Measurements from ENCODE around the gene CAPN9. TPM values are rescaled to one million over a fixed set of nuclear protein-coding genes. Genes with fewer than 3 reads are reported as not detected.
A peak's percentile ranks its signal among the peaks of the same experiment; 100 is the strongest.

CAPN9 gene
- total and polyA plus RNA-seq, 8 donors = 0.84 to 5.0 (median 1.7) TPM

- no peaks in the 10 kb centered on the region for H3K36me3 ChIP-seq
- TF ChIP-seq, protein P1, sequence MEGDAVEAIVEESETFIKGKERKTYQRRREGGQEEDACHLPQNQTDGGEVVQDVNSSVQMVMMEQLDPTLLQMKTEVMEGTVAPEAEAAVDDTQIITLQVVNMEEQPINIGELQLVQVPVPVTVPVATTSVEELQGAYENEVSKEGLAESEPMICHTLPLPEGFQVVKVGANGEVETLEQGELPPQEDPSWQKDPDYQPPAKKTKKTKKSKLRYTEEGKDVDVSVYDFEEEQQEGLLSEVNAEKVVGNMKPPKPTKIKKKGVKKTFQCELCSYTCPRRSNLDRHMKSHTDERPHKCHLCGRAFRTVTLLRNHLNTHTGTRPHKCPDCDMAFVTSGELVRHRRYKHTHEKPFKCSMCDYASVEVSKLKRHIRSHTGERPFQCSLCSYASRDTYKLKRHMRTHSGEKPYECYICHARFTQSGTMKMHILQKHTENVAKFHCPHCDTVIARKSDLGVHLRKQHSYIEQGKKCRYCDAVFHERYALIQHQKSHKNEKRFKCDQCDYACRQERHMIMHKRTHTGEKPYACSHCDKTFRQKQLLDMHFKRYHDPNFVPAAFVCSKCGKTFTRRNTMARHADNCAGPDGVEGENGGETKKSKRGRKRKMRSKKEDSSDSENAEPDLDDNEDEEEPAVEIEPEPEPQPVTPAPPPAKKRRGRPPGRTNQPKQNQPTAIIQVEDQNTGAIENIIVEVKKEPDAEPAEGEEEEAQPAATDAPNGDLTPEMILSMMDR (IDR thresholded peaks at IDR 0.05) = no peak
- peak; percentile 34 for ATAC-seq
- peaks cover 0 to 14% of the 10 kb centered on the region in 2 donors for H3K4me1 ChIP-seq
- peak in 1 of 4 donors; percentile 58 for DNase-seq
- peaks cover 0 to 4% of the 10 kb centered on the region in 2 donors for H3K27me3 ChIP-seq
- no peaks in the 10 kb centered on the region for H3K9me3 ChIP-seq
- no peak overlapping the region for H3K27ac ChIP-seq
- intact Hi-C loops (cut with DNase I) = no loop called here
- no peak overlapping the region for H3K4me3 ChIP-seq
Measured at GRCh38 chr1:230754796-230755195, 7.6 kb downstream of the CAPN9 start.

DNA sequence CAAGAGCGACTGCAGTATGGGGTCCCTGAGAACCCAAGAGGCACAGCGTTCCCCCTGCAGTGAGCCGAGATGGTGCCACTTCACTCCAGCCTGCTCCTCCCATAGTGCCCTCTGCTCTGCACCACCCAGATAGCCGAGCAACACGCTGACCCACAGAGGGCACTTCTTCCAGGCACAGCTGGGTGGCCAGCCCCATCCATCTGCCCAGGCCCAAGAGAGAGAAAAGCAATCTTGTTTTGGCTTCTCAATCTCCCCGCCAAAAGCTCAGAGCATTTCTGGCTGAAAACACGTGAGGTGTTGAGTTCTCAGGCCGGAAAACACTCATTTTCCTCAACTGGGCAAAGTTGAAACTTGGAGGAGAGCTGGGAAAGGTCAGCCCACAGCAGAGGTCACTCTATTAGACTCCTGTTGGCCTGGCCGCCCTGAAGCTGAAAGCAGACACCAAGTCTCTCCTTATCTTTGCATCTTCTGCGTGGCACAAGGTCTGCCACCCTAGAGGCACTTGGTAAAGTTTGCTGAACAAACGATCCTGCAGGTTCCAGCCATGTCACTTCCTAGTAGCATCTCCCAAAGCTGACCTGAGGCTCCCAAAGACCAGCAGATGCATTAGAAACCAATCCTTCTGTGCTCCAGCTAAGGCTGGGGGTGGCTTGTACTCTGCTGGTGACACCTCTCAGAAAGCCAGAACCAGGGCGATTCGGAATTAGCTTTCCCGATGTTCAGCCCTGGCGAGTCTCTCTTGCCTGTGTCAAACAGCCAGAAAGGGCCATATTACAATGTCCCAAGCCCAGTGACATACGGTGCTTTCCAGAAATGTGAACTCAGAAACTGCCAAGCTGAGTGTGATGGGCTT is 10.9 kb downstream of the CAPN9 start:
- H3K36me3 ChIP-seq = no peaks in the 10 kb centered on the region
- peaks cover 0 to 8% of the 10 kb centered on the region in 2 donors for H3K4me1 ChIP-seq
- ATAC-seq = no peak
- DNase-seq = no peak
- no peak overlapping the region for H3K4me3 ChIP-seq
- TF ChIP-seq, protein P1 (IDR thresholded peaks at IDR 0.05) = no peak
- intact Hi-C loops (cut with DNase I) = no loop called here
- no peak overlapping the region for H3K27ac ChIP-seq
- no peaks in the 10 kb centered on the region for H3K9me3 ChIP-seq
- H3K27me3 ChIP-seq = peaks cover 0 to 4% of the 10 kb centered on the region in 2 donors

- Histone ChIP-seq H3K4me3 (no peak overlapping the region), H3K27me3 (peaks cover 0 to 4% of the 10 kb centered on the region in 2 donors), H3K9me3 (no peaks in the 10 kb centered on the region), H3K4me1 (peaks cover 0 to under 1% of the 10 kb centered on the region in 2 donors), H3K27ac (no peak overlapping the region), H3K36me3 (no peaks in the 10 kb centered on the region)
- TF ChIP-seq, protein P1 (IDR thresholded peaks at IDR 0.05) = no peak
- ATAC-seq = no peak
- DNase-seq = peak in 1 of 4 donors; percentile 36
- intact Hi-C loops (cut with DNase I) = no loop called here
Measured at GRCh38 chr1:230758709-230759368, 11.7 kb downstream of the CAPN9 start.

DNA sequence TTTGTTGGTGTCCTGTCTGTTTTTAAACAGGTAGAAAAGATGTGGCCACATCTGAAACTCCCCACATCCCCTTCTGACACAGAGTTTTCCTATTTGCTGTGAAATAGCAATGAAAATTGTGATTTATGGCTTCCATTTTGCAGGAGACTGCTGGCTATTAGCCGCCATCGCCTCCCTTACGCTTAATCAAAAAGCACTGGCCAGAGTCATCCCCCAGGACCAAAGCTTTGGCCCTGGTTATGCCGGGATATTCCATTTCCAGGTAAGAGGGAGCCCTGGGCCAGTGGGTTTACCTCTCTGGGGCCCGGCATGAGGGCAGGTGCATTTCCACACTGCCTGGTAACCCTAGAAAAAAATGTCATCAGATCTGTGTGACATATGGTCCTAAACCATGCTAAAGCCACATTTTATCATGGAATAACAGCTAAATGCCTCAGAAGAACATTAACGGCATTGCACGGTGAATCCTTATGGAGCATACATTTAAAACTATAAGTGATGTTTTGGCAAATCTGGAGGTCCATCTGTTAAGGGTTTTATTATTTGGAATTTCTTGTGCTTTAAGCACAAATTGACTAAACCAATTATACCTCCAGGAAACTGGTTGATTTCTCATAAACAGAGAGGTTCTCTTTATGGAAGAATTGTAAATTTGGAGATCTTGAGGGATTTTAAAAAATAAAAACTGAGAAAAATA is 12.3 kb downstream of the CAPN9 start:
- Histone ChIP-seq H3K9me3 (peaks cover 0 to 2% of the 10 kb centered on the region in 2 donors), H3K4me1 (no peaks in the 10 kb centered on the region), H3K36me3 (no peaks in the 10 kb centered on the region), H3K27me3 (peaks cover 0 to 4% of the 10 kb centered on the region in 2 donors), H3K27ac (no peak overlapping the region), H3K4me3 (no peak overlapping the region)
- ATAC-seq (no peak), DNase-seq (no peak)
- intact Hi-C loops (cut with DNase I) = no loop called here
- TF ChIP-seq, protein P1 (IDR thresholded peaks at IDR 0.05) = no peak

Data from left lung (tissue), 10 donors.